NCI-H187 (cell line): Measurements from ENCODE around the gene ZNF639.

Experiments used
- DNase-seq, 2 experiments: peaks; one replicate each; lab custom pipeline; 2025; lab: John Stamatoyannopoulos, UW

ZNF639 gene

GRCh38 chr3:179309225-179310078, 13.4 kb upstream of the ZNF639 start:
- DNase-seq: no peak

- DNase-seq: no peak
Observed at GRCh38 chr3:179318876-179319275, 4.0 kb upstream of the ZNF639 start.

- DNase-seq: no peak
Observed at GRCh38 chr3:179321668-179322285, 1.1 kb upstream of the ZNF639 start.

GRCh38 chr3:179323197-179324110, 623 bp downstream of the ZNF639 start:
- DNase-seq: peak; percentile 25 to 52

GRCh38 chr3:179324270-179324754, 1.5 kb downstream of the ZNF639 start:
- DNase-seq: no peak

GRCh38 chr3:179330438-179330837, 7.6 kb downstream of the ZNF639 start:
- no peak for DNase-seq

GRCh38 chr3:179332240-179332639, 9.4 kb downstream of the ZNF639 start:
- DNase-seq: no peak

- DNase-seq: no peak
Observed at GRCh38 chr3:179333084-179333483, 10.3 kb downstream of the ZNF639 start.

GRCh38 chr3:179336345-179336929, 13.6 kb downstream of the ZNF639 start:
- no peak for DNase-seq

GRCh38 chr3:179347345-179348194, 24.7 kb downstream of the ZNF639 start, which contains the start of gene MFN1:
TSS of gene MFN1 (plus strand) at chr3:179347709. CDS start at chr3:179348852, 1,143 bp downstream.
- peak; percentile 82 to 84 for DNase-seq

- DNase-seq: no peak
Observed at GRCh38 chr3:179348325-179349013, 25.6 kb downstream of the ZNF639 start.

- DNase-seq: no peak
Observed at GRCh38 chr3:179355996-179356395, 33.2 kb downstream of the ZNF639 start.

GRCh38 chr3:179363332-179363731, 40.5 kb downstream of the ZNF639 start:
- no peak for DNase-seq

- no peak for DNase-seq
Observed at GRCh38 chr3:179369621-179370020, 46.8 kb downstream of the ZNF639 start.

GRCh38 chr3:179373938-179374337, 51.1 kb downstream of the ZNF639 start:
- no peak for DNase-seq

GRCh38 chr3:179375091-179375999, 52.5 kb downstream of the ZNF639 start:
- no peak for DNase-seq

GRCh38 chr3:179376474-179376873, 53.6 kb downstream of the ZNF639 start:
- DNase-seq: no peak
